ENCODE results near the gene USP49. TPM values are rescaled to one million over a fixed set of nuclear protein-coding genes. Genes with fewer than 3 reads are reported as not detected.
"Not testable (repeated sequence)": the region's sequence is repeated elsewhere in the genome, so short reads cannot be mapped to it uniquely, and the experiment has no call there.

USP49 gene
- total RNA-seq, 1 experiment from 2014 or later, result 1.4 TPM

- not testable (repeated sequence) for DNase-seq (ENCODE audit: low spot score)
Observed at GRCh38 chr6:41811946-41812345, 83.2 kb downstream of the USP49 start.

GRCh38 chr6:41811095-41811494 is 84.1 kb downstream of the USP49 start:
- DNase-seq (ENCODE audit: low spot score), result no peak

GRCh38 chr6:41805830-41806774 is 89.1 kb downstream of the USP49 start:
- DNase-seq (ENCODE audit: low spot score), result no peak

- DNase-seq (ENCODE audit: low spot score), result no peak
Observed at GRCh38 chr6:41801380-41801779, 93.8 kb downstream of the USP49 start.

- DNase-seq (ENCODE audit: low spot score), result no peak
Observed at GRCh38 chr6:41799559-41799911, 95.6 kb downstream of the USP49 start.

- DNase-seq (ENCODE audit: low spot score), result no peak
Observed at GRCh38 chr6:41798901-41799558, 96.1 kb downstream of the USP49 start.

GRCh38 chr6:41796474-41796873 is 98.7 kb downstream of the USP49 start:
- DNase-seq (ENCODE audit: low spot score), result no peak

- DNase-seq (ENCODE audit: low spot score), result no peak
Observed at GRCh38 chr6:41791984-41792383, 103.2 kb downstream of the USP49 start.

GRCh38 chr6:41791305-41791704 is 103.9 kb downstream of the USP49 start:
- DNase-seq (ENCODE audit: low spot score), result no peak

GRCh38 chr6:41790045-41790444 is 105.1 kb downstream of the USP49 start:
- DNase-seq (ENCODE audit: low spot score), result no peak

GRCh38 chr6:41789390-41789724 is 105.8 kb downstream of the USP49 start:
- no peak for DNase-seq (ENCODE audit: low spot score)

- DNase-seq (ENCODE audit: low spot score), result peak; percentile 94
Observed at GRCh38 chr6:41787219-41787917, 107.8 kb downstream of the USP49 start, which contains the start of gene TOMM6. Gene TOMM6 (plus strand): TSS chr6:41787694. CDS start chr6:41787698, 4 bp downstream.

GRCh38 chr6:41786451-41787218 is 108.5 kb downstream of the USP49 start:
- DNase-seq (ENCODE audit: low spot score), result peak; percentile 64

GRCh38 chr6:41785689-41786450 is 109.3 kb downstream of the USP49 start:
- no peak for DNase-seq (ENCODE audit: low spot score)

GRCh38 chr6:41785254-41785653 is 109.9 kb downstream of the USP49 start:
- DNase-seq (ENCODE audit: low spot score), result no peak

GRCh38 chr6:41784581-41785171 is 110.5 kb downstream of the USP49 start:
- no peak for DNase-seq (ENCODE audit: low spot score)

- no peak for DNase-seq (ENCODE audit: low spot score)
Observed at GRCh38 chr6:41783106-41783780, 111.9 kb downstream of the USP49 start.

GRCh38 chr6:41781366-41781730 is 113.8 kb downstream of the USP49 start:
- DNase-seq (ENCODE audit: low spot score), result no peak

GRCh38 chr6:41780551-41781365 is 114.4 kb downstream of the USP49 start, which contains the start of gene PRICKLE4:
Gene PRICKLE4 (plus strand): TSS chr6:41780782. CDS start chr6:41783474, 2,692 bp downstream.
- DNase-seq (ENCODE audit: low spot score), result peak; percentile 41
